Natural killer cell (primary cell): ENCODE measurements around the gene C1GALT1. TPM values are rescaled to one million over a fixed set of nuclear protein-coding genes. Genes with fewer than 3 reads are reported as not detected.
A peak's percentile ranks its signal among the peaks of the same experiment; 100 is the strongest.

Experiments
- ATAC-seq, 3 donors: fragments of 150-1000 bp in 2 of 3; fragments of 200-7000 bp in 1 of 3; cut with Tn5 transposase; 1 replicate in 1 of 3; 2 replicates in 2 of 3; pipeline ENCODE4 v1.10.0; 2021; ENCODE audit warnings: mild to moderate bottlenecking in 2 of 3, moderate library complexity in 2 of 3
- DNase-seq, 2 donors: peaks; one replicate each; pipeline versions ENCODE4 v3.0.0 to v3.0.0-alpha.2; 2013 to 2021; ENCODE audit warnings: mixed read lengths in 1 of 2
- H3K27ac ChIP-seq: one replicate; pipeline ENCODE4 v1.5.1; 2013; ENCODE audit warnings: mild to moderate bottlenecking, low read length
- H3K27me3 ChIP-seq: one replicate; pipeline ENCODE4 v1.6.1; 2013; ENCODE audit warnings: low read length; ENCODE audit not compliant: control insufficient read depth, insufficient read depth
- H3K36me3 ChIP-seq: one replicate; pipeline ENCODE4 v1.6.1; 2013; ENCODE audit warnings: low read length; ENCODE audit not compliant: control insufficient read depth, insufficient read depth
- H3K4me1 ChIP-seq: one replicate; pipeline ENCODE4 v1.6.1; 2013; ENCODE audit warnings: low read length; ENCODE audit not compliant: control insufficient read depth, insufficient read depth
- H3K4me3 ChIP-seq: one replicate; pipeline ENCODE4 v1.5.1; 2013; ENCODE audit warnings: low read length
- H3K9me3 ChIP-seq: one replicate; pipeline ENCODE4 v1.6.1; 2013; ENCODE audit warnings: low read length; ENCODE audit not compliant: control insufficient read depth, insufficient read depth
- H3K27ac Mint-ChIP-seq, 2 donors: one replicate each; pipeline ENCODE4 v1.8.0; 2022; ENCODE audit warnings: mild to moderate bottlenecking in 2 of 2, mixed read lengths in 2 of 2, moderate library complexity in 1 of 2
- H3K27me3 Mint-ChIP-seq, 2 donors: one replicate each; pipeline ENCODE4 v1.8.0; 2022; ENCODE audit warnings: low read depth in 2 of 2, mixed read lengths in 2 of 2
- H3K36me3 Mint-ChIP-seq: one replicate; pipeline ENCODE4 v1.8.0; 2022; ENCODE audit warnings: mixed read lengths
- H3K4me1 Mint-ChIP-seq, 2 donors: one replicate each; pipeline ENCODE4 v1.8.0; 2022; ENCODE audit warnings: mixed read lengths in 2 of 2
- H3K4me3 Mint-ChIP-seq: one replicate; pipeline ENCODE4 v1.8.0; 2022; ENCODE audit warnings: mild to moderate bottlenecking, moderate library complexity, mixed read lengths
- H3K9me3 Mint-ChIP-seq, 2 donors: one replicate each; pipeline ENCODE4 v1.8.0; 2022; ENCODE audit warnings: mixed read lengths in 2 of 2
- WGBS: methylation state at CpG from one replicate; pipeline ENCODE4 v1.1.7; 2013; ENCODE audit warnings: missing lambda C conversion rate; ENCODE audit not compliant: insufficient coverage; 5-methylcytosine and 5-hydroxymethylcytosine counted together
- intact Hi-C: fragments of 100-400 bp; cut with micrococcal nuclease; formaldehyde crosslinking; loops from one replicate; pipeline ENCODE4 v1.14.2; 2022
- total RNA-seq, 4 donors: library from RNA; stranded (reverse); fragments of 120-200 nt in 1 of 4; gene quantifications; one replicate each; pipeline versions ENCODE4 v1.2.3 to v1.2.4, GENCODE V29; 2013 to 2022
- TF ChIP-seq, protein P1 (sequence below): fragments of 200-600 bp; IDR thresholded peaks from one replicate; pipeline ENCODE4 v1.8.0; 2022; ENCODE audit warnings: antibody characterized with exemption

C1GALT1 gene
- total RNA-seq, 3 donors from 2014 or later (not counting 1 experiment from before 2014, with no cell fraction given): 54.5 to 64.5 (median 63.7) TPM

GRCh38 chr7:7157887-7158271 is 24.5 kb upstream of the C1GALT1 start:
- H3K36me3 ChIP-seq: peaks cover 3% of the 10 kb centered on the region
- peak overlapping the region; percentile 53 for H3K4me3 ChIP-seq
- Mint-ChIP-seq H3K27ac (peak overlapping the region; percentile 91 to 95), H3K36me3 (no peaks in the 10 kb centered on the region), H3K9me3 (peaks cover 0 to 2% of the 10 kb centered on the region in 2 donors), H3K4me1 (peaks cover 57 to 58% of the 10 kb centered on the region in 2 donors), H3K27me3 (no peaks in the 10 kb centered on the region), H3K4me3 (peak overlapping the region; percentile 87)
- intact Hi-C loops: no loop called here
- TF ChIP-seq, protein P1, sequence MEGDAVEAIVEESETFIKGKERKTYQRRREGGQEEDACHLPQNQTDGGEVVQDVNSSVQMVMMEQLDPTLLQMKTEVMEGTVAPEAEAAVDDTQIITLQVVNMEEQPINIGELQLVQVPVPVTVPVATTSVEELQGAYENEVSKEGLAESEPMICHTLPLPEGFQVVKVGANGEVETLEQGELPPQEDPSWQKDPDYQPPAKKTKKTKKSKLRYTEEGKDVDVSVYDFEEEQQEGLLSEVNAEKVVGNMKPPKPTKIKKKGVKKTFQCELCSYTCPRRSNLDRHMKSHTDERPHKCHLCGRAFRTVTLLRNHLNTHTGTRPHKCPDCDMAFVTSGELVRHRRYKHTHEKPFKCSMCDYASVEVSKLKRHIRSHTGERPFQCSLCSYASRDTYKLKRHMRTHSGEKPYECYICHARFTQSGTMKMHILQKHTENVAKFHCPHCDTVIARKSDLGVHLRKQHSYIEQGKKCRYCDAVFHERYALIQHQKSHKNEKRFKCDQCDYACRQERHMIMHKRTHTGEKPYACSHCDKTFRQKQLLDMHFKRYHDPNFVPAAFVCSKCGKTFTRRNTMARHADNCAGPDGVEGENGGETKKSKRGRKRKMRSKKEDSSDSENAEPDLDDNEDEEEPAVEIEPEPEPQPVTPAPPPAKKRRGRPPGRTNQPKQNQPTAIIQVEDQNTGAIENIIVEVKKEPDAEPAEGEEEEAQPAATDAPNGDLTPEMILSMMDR: no peak
- H3K4me1 ChIP-seq: peaks cover 20% of the 10 kb centered on the region
- DNase-seq (peak in 1 of 2 donors; percentile 23), ATAC-seq (peak in 1 of 3 donors; percentile 21)
- H3K27me3 ChIP-seq: no peaks in the 10 kb centered on the region
- peaks cover 8% of the 10 kb centered on the region for H3K9me3 ChIP-seq
- H3K27ac ChIP-seq: peak overlapping the region; percentile 91

GRCh38 chr7:7159063-7159658 is 23.2 kb upstream of the C1GALT1 start:
- intact Hi-C loops: no loop called here
- WGBS: 19% methylated on average over 3 of the region's 6 CpGs

GRCh38 chr7:7164591-7164990 is 17.8 kb upstream of the C1GALT1 start:
- 100% methylated on average over 2 of the region's 2 CpGs for WGBS
- ATAC-seq (no peak), DNase-seq (no peak)
- peaks cover 7% of the 10 kb centered on the region for H3K4me1 ChIP-seq
- H3K9me3 ChIP-seq: no peaks in the 10 kb centered on the region
- Mint-ChIP-seq H3K4me1 (peaks cover 46 to 54% of the 10 kb centered on the region in 2 donors), H3K27ac (peak overlapping the region; percentile 5 to 49), H3K9me3 (no peaks in the 10 kb centered on the region), H3K4me3 (no peak overlapping the region), H3K36me3 (peaks cover 8% of the 10 kb centered on the region), H3K27me3 (no peaks in the 10 kb centered on the region)
- no peak overlapping the region for H3K4me3 ChIP-seq
- no peaks in the 10 kb centered on the region for H3K27me3 ChIP-seq
- intact Hi-C loops: no loop called here
- peaks cover 8% of the 10 kb centered on the region for H3K36me3 ChIP-seq
- TF ChIP-seq, protein P1: no peak
- H3K27ac ChIP-seq: no peak overlapping the region

More at GRCh38 chr7:7159063-7159658, 23.2 kb upstream of the C1GALT1 start:
- Histone ChIP-seq H3K27me3 (no peaks in the 10 kb centered on the region), H3K4me1 (peaks cover 20% of the 10 kb centered on the region), H3K27ac (peak overlapping the region; percentile 58), H3K9me3 (peaks cover 1% of the 10 kb centered on the region), H3K36me3 (peaks cover 3% of the 10 kb centered on the region), H3K4me3 (peak overlapping the region; percentile 53)
- no peaks in the 10 kb centered on the region for H3K36me3 Mint-ChIP-seq
- peaks cover 59 to 60% of the 10 kb centered on the region in 2 donors for H3K4me1 Mint-ChIP-seq
- no peaks in the 10 kb centered on the region for H3K27me3 Mint-ChIP-seq
- peak overlapping the region; percentile 91 to 95 for H3K27ac Mint-ChIP-seq
- ATAC-seq (no peak), DNase-seq (peak in 1 of 2 donors; percentile 46)
- TF ChIP-seq, protein P1: no peak
- H3K4me3 Mint-ChIP-seq: peak overlapping the region; percentile 93
- H3K9me3 Mint-ChIP-seq: peaks cover 0 to 2% of the 10 kb centered on the region in 2 donors

DNA sequence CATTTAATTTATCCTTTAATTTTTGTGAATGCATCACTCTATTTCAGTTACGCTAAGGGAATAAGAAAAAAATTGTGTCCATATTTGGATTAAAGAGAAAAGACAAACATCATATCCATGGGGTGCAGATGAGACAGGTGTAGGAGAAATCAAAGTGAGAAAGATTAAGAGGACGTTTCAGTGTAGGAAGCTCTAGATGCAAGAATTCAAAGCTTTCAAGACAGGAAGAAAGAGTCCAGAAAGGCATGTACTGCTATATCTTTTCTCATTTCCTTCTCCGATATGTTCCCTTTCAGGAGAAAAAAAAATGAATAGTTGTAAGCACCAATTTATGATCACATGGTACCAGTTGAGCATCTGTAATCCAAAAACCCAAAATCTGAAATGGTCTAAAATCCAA is 17.0 kb upstream of the C1GALT1 start:
- no peaks in the 10 kb centered on the region for H3K9me3 Mint-ChIP-seq
- no peak overlapping the region for H3K4me3 Mint-ChIP-seq
- peak overlapping the region in 1 of 2 donors; percentile 49 for H3K27ac Mint-ChIP-seq
- H3K36me3 ChIP-seq: peaks cover 8% of the 10 kb centered on the region
- DNase-seq (no peak), ATAC-seq (no peak)
- H3K36me3 Mint-ChIP-seq: peaks cover 16% of the 10 kb centered on the region
- intact Hi-C loops: no loop called here
- no peak overlapping the region for H3K27ac ChIP-seq
- peaks cover 46 to 54% of the 10 kb centered on the region in 2 donors for H3K4me1 Mint-ChIP-seq
- 81% methylated on average over 1 of the region's 3 CpGs for WGBS
- no peaks in the 10 kb centered on the region for H3K27me3 ChIP-seq
- H3K9me3 ChIP-seq: no peaks in the 10 kb centered on the region
- peaks cover 5% of the 10 kb centered on the region for H3K4me1 ChIP-seq
- H3K27me3 Mint-ChIP-seq: no peaks in the 10 kb centered on the region
- H3K4me3 ChIP-seq: no peak overlapping the region
- TF ChIP-seq, protein P1: no peak
